AG09319 (cell line): ENCODE results near the gene ESPNL.
"Not testable (repeated sequence)": the region's sequence is repeated elsewhere in the genome, so short reads cannot be mapped to it uniquely, and the experiment has no call there.

Experiments used
- DNase-seq: peaks from one replicate; pipeline ENCODE4 v3.0.0-alpha.2; 2010; ENCODE audit warnings: low read depth; ENCODE audit errors: extremely low read depth
- TF ChIP-seq, protein P1 (sequence below): IDR thresholded peaks from 2 replicates; pipeline ENCODE4 v1.5.1; 2011; ENCODE audit warnings: low read depth, mild to moderate bottlenecking, inconsistent platforms, low read length, moderate library complexity

The ESPNL gene

DNA sequence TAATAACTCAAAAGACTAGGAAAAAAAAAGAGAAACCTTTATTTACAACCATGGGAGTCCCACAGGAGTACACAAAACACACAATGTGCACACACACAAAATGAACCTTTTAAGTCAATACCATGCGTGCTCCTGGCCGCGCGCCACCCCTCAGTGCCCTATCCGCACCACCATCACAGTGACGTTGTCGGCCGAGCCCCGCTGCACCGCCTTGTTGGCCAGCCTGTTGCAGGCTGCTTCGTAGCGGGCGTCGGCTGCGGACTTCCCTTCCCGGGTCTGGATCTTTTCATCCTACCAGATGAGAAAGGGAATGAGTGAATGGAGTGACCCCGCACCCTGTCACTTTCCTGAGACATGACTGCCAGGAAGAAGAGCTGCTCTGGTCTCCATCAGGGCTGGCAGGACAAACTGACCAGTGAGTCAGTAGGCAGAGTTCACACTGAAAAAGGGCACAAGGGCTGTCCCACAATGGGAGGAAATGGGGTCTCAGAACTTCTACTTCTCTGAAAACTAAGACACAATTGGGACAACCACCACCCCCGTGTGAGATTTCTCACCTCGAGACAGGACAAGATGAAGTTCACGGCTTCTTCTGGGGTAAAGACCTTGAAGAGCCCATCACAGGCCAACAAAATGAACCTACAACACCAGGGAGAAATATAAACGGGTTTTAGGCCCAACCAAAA, 70.4 kb downstream of the ESPNL start:
- DNase-seq, result no peak
- TF ChIP-seq, protein P1, sequence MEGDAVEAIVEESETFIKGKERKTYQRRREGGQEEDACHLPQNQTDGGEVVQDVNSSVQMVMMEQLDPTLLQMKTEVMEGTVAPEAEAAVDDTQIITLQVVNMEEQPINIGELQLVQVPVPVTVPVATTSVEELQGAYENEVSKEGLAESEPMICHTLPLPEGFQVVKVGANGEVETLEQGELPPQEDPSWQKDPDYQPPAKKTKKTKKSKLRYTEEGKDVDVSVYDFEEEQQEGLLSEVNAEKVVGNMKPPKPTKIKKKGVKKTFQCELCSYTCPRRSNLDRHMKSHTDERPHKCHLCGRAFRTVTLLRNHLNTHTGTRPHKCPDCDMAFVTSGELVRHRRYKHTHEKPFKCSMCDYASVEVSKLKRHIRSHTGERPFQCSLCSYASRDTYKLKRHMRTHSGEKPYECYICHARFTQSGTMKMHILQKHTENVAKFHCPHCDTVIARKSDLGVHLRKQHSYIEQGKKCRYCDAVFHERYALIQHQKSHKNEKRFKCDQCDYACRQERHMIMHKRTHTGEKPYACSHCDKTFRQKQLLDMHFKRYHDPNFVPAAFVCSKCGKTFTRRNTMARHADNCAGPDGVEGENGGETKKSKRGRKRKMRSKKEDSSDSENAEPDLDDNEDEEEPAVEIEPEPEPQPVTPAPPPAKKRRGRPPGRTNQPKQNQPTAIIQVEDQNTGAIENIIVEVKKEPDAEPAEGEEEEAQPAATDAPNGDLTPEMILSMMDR, result no peak

DNA sequence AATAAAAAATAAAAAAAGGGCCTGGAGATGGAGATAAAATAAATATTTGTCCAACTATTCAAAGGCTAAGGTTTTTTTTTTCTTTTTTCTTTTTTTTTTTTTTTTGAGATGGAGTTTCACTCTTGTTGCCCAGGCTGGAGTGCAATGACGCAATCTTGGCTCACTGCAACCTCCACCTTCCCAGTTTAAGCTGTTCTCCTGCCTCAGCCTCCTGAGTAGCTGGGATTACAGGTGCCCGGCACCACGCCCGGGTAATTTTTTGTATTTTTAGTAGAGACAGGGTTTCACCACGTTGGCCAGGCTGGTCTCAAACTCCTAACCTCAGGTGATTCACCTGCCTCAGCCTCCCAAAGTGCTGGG, 70.9 kb downstream of the ESPNL start:
- not testable (repeated sequence) for DNase-seq

DNA sequence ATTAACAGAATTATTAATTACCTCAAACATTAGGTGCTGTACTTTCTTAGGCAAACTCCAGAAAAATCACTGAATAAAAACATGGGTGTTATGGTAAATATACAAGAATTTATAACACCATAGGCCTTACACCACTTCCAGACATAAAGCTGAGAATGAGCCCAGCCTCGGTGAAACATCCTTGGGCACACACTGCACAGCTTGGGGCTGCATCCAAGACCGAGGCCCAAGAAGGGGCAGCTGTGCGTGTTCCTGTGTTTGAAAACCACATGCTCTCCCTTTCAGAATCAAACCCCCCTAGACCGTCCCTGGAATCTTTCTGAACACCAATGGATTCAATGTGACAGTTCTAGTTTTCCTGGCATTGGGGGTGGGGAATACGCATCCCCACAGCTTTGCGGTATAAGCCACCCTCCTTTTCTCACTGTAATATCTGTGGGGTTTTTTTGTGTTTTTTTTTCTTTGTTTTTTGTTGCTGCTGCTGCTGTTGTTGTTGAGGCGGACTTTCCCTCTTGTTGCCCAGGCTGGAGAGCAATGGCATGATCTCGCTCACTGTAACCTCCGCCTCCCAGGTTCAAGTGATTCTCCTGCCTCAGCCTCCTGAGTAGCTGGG, 71.5 kb downstream of the ESPNL start:
- TF ChIP-seq, protein P1, result no peak

DNA sequence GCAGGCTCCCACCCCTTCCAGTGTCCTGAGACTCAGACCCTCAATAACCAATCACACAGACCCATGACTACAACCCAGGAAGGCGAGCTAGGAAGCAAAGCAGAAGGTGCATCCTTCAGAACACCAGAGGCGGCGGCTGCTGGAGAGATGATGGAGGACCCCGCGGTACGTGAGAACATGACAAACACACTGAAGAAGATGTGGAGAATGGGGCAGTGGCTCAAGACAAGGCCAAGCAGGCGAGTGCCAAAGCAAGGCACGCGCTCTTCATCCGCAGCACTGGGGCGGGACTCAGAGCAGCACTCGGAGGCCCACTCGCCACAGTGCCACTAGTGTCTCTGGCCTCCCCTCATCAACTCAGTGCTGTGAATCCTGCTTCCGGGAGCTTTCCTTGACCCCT, 72.3 kb downstream of the ESPNL start:
- no peak for DNase-seq
- TF ChIP-seq, protein P1, result no peak

More for the DNA sequence above, 71.5 kb downstream of the ESPNL start:
- DNase-seq, result no peak

DNA sequence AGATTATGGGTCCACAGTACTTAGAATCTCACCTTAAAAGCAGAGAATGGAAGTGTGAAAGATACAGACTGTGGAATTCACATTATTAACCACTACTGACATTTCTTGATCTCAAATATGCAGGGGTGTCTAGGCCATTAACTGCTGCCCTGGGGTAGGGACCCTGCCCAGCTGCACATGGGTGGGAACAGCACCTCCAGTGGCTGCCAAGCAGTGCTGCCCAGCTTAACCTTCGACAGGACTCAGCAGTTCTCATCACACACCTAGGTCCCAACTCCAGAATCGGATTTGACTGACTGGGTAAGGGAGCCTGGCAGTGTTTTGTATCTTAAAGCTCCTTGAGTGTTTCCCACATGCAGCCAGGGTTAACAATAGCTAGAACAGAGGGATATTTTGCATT, 73.6 kb downstream of the ESPNL start:
- DNase-seq, result no peak
- TF ChIP-seq, protein P1, result no peak; the same call in 1 of the 2 replicates

DNA sequence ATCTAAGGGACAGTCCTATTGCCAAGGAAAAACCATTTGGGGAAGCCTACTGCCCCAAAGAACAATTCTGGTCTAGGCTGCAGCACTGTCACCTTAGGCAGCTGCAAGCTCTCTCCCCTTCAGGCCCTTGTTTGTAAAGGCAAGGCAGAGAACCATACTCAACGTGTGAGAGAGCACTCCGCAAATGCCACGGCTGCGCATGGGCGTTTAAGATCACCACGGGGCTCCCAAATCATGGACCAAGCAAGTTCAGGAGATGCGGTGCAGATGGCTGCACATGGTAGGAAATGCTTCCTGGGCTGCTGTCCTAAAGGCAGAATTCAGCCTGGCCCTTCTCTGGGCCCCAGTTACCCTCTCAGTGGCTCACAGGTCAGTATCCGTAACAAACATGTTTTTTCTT, 74.2 kb downstream of the ESPNL start:
- TF ChIP-seq, protein P1, result no peak
- no peak for DNase-seq

DNA sequence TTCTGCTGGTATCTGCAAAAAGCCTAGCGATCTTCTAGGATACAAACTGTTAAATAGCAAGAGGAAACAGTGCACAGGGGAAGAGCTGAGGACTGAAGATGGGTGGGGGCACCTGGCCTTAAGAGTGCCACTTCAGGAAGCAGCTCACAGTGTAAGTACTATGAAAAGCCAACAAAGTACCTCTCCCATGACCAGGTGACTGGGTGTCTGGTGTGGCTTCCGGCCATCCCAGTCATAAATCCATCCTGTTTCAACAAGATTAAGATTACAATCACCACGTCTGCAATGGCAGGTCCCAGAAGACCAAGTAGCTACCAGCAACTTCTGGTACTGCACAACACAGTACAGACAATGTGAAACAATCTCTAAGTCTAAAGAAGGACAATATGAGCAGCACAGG, 74.6 kb downstream of the ESPNL start:
- DNase-seq, result no peak
- TF ChIP-seq, protein P1, result no peak

DNA sequence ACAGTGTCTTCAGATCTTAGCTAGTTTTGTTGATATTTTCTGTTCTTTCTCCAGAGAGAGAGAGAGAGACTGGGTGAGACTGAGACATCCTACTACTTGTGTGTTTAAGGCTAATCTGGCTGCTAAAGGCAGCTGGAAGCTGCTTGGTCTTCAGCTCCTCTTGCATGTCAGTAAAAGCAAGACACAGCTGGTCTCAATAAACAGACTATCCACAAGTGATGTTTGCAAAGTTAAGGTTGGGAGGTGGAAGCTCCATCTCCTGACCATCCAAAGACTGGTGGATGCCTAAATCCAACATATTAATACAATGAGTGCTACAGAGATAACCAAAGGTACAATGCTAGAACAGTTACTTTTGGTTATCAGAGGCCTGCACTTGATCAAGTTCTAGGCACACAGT, 76.5 kb downstream of the ESPNL start:
- TF ChIP-seq, protein P1, result peak; percentile 18
- peak; percentile 66 for DNase-seq
